AG04450 (cell line): ENCODE measurements around the gene UNC5C. TPM values are rescaled to one million over a fixed set of nuclear protein-coding genes. Genes with fewer than 3 reads are reported as not detected.

Source experiments
- CTCF ChIA-PET: fragments of 300-600, 350-600 bp; formaldehyde crosslinking; extraction: SDS; loops from one replicate; lab custom pipeline; 2022; ENCODE audit warnings: antibody characterized with exemption, inconsistent platforms; lab: Charles Lee
- POLR2A ChIA-PET: fragments of 350-600 bp; formaldehyde crosslinking; extraction: SDS; loops from one replicate; lab custom pipeline; 2021; ENCODE audit warnings: antibody characterized with exemption, inconsistent platforms; lab: Yijun Ruan, JAX
- DNase-seq: peaks from one replicate; pipeline ENCODE4 v3.0.0-alpha.2; 2011; ENCODE audit warnings: low read depth, low spot score
- H3K27ac ChIP-seq: one replicate; pipeline ENCODE4 v1.5.1; 2012; ENCODE audit warnings: low read depth, low read length, control low read depth
- H3K27me3 ChIP-seq: one replicate; pipeline ENCODE4 v1.6.0; 2012; ENCODE audit warnings: low read length; ENCODE audit not compliant: control insufficient read depth, insufficient read depth
- H3K4me3 ChIP-seq: 2 replicates; pipeline ENCODE4 v1.5.1; 2011; ENCODE audit warnings: mild to moderate bottlenecking, low read depth, low read length, control low read depth
- H3K9me3 ChIP-seq: 2 replicates; pipeline ENCODE4 v1.5.1; 2012; ENCODE audit warnings: low read length; ENCODE audit not compliant: control insufficient read depth, insufficient read depth
- CTCF ChIP-seq: IDR thresholded peaks from 2 replicates; pipeline ENCODE4 v1.5.1; 2011; ENCODE audit warnings: low read depth, low read length, control low read depth, inconsistent platforms
- polyA plus RNA-seq: library from polyadenylated mRNA; depleted of rRNA; stranded (reverse); fragments of >200 nt; gene quantifications from 2 replicates; pipeline ENCODE4 v1.2.3, GENCODE V29; 2011

UNC5C gene
- polyA plus RNA-seq, 1 experiment, result 0.07 TPM

GRCh38 chr4:95263960-95264359 is 284.8 kb downstream of the UNC5C start:
- no peak overlapping the region for H3K4me3 ChIP-seq
- POLR2A ChIA-PET, result no interaction called here
- CTCF ChIA-PET, result no interaction called here

GRCh38 chr4:95263391-95263790 is 285.4 kb downstream of the UNC5C start:
- Histone ChIP-seq H3K27ac (no peak overlapping the region), H3K4me3 (no peak overlapping the region), H3K27me3 (no peaks in the 10 kb centered on the region), H3K9me3 (no peaks in the 10 kb centered on the region)
- no peak for DNase-seq
- TF ChIP-seq CTCF, result no peak
- ChIA-PET POLR2A (no interaction called here), CTCF (no interaction called here)

More at GRCh38 chr4:95263960-95264359, 284.8 kb downstream of the UNC5C start:
- Histone ChIP-seq H3K27ac (no peak overlapping the region), H3K9me3 (no peaks in the 10 kb centered on the region), H3K27me3 (no peaks in the 10 kb centered on the region)
- TF ChIP-seq CTCF, result no peak
- DNase-seq, result no peak

GRCh38 chr4:95256108-95256835 is 292.5 kb downstream of the UNC5C start:
- Histone ChIP-seq H3K27me3 (no peaks in the 10 kb centered on the region), H3K9me3 (no peaks in the 10 kb centered on the region), H3K27ac (no peak overlapping the region), H3K4me3 (no peak overlapping the region)
- CTCF ChIA-PET, result no interaction called here
- POLR2A ChIA-PET, result no interaction called here
- DNase-seq, result no peak
- no peak for TF ChIP-seq CTCF

GRCh38 chr4:95255396-95256107 is 293.2 kb downstream of the UNC5C start:
- peak; percentile 29 for DNase-seq
- Histone ChIP-seq H3K4me3 (no peak overlapping the region), H3K9me3 (no peaks in the 10 kb centered on the region), H3K27ac (no peak overlapping the region), H3K27me3 (no peaks in the 10 kb centered on the region)
- ChIA-PET POLR2A (no interaction called here), CTCF (no interaction called here)
- TF ChIP-seq CTCF, result no peak

GRCh38 chr4:95251568-95251967 is 297.2 kb downstream of the UNC5C start:
- CTCF ChIA-PET, result no interaction called here
- TF ChIP-seq CTCF, result no peak
- no peaks in the 10 kb centered on the region for H3K27me3 ChIP-seq
- no peak overlapping the region for H3K27ac ChIP-seq
- no peak for DNase-seq
- POLR2A ChIA-PET, result no interaction called here
- no peaks in the 10 kb centered on the region for H3K9me3 ChIP-seq
- no peak overlapping the region for H3K4me3 ChIP-seq
